Neuronal stem cell (in vitro differentiated cells): ENCODE measurements around the gene CEP350.

Experiments used
- DNase-seq: peaks from one replicate; pipeline ENCODE4 v3.0.0-alpha.2; 2013; ENCODE audit warnings: low spot score
- H2AFZ ChIP-seq: one replicate; pipeline ENCODE4 v1.6.1; 2013; ENCODE audit warnings: mild to moderate bottlenecking, low read length, inconsistent platforms
- H2AK5ac ChIP-seq: 2 replicates; pipeline ENCODE4 v1.6.1; 2013; ENCODE audit warnings: low read depth, mild to moderate bottlenecking, inconsistent platforms, low read length, moderate library complexity, mixed read lengths
- H2BK120ac ChIP-seq: 2 replicates; pipeline ENCODE4 v1.6.1; 2013; ENCODE audit warnings: low read depth, mild to moderate bottlenecking, inconsistent platforms, low read length, moderate library complexity, mixed read lengths
- H2BK12ac ChIP-seq: one replicate; pipeline ENCODE4 v1.6.1; 2013; ENCODE audit warnings: low read length, inconsistent platforms
- H2BK15ac ChIP-seq: 2 replicates; pipeline ENCODE4 v1.6.1; 2013; ENCODE audit warnings: mild to moderate bottlenecking, low read length, inconsistent platforms, mixed read lengths
- H2BK5ac ChIP-seq: one replicate; pipeline ENCODE4 v1.6.1; 2013; ENCODE audit warnings: inconsistent platforms, mild to moderate bottlenecking, low read length, moderate library complexity
- H3K14ac ChIP-seq: one replicate; pipeline ENCODE4 v1.6.1; 2013; ENCODE audit warnings: low read length, inconsistent platforms
- H3K18ac ChIP-seq: 2 replicates; pipeline ENCODE4 v1.6.1; 2013; ENCODE audit warnings: low read length, inconsistent platforms
- H3K23ac ChIP-seq: 2 replicates; pipeline ENCODE4 v1.6.1; 2013; ENCODE audit warnings: low read depth, mild to moderate bottlenecking, mixed read lengths, low read length, inconsistent platforms; ENCODE audit not compliant: poor library complexity
- H3K27ac ChIP-seq: replicated peaks from 3 replicates; pipeline ENCODE4 v1.5.1; 2013; ENCODE audit warnings: low read length, inconsistent platforms
- H3K27me3 ChIP-seq, 3 experiments: 2 replicates each; pipeline ENCODE4 v1.6.1; 2013; ENCODE audit warnings: low read length in 3 of 3, mild to moderate bottlenecking in 2 of 3, inconsistent platforms in 1 of 3, low read depth in 1 of 3, mixed read lengths in 1 of 3, moderate library complexity in 1 of 3; ENCODE audit not compliant: control insufficient read depth in 3 of 3, insufficient read depth in 3 of 3
- H3K36me3 ChIP-seq, 2 donors: replicated peaks in 1 of 2; 2 replicates each; pipeline ENCODE4 v1.6.1; 2013; ENCODE audit warnings: low read length in 2 of 2; ENCODE audit not compliant: control insufficient read depth in 2 of 2, insufficient read depth in 2 of 2
- H3K4ac ChIP-seq: 2 replicates; pipeline ENCODE4 v1.6.1; 2013; ENCODE audit warnings: inconsistent platforms, mild to moderate bottlenecking, low read length, moderate library complexity
- H3K4me1 ChIP-seq, 2 donors: 1 replicate in 1 of 2; 2 replicates in 1 of 2; pipeline ENCODE4 v1.6.1; 2013; ENCODE audit warnings: low read length in 2 of 2, low read depth in 1 of 2; ENCODE audit not compliant: control insufficient read depth in 2 of 2, insufficient read depth in 1 of 2
- H3K4me2 ChIP-seq: one replicate; pipeline ENCODE4 v1.6.1; 2013; ENCODE audit warnings: mild to moderate bottlenecking, low read length, inconsistent platforms; ENCODE audit not compliant: insufficient read depth, poor library complexity, severe bottlenecking
- H3K4me3 ChIP-seq, 2 donors: 2 replicates each; pipeline ENCODE4 v1.5.1; 2013; ENCODE audit warnings: low read length in 2 of 2, mild to moderate bottlenecking in 2 of 2, inconsistent platforms in 1 of 2, moderate library complexity in 1 of 2
- H3K79me1 ChIP-seq: one replicate; pipeline ENCODE4 v1.6.1; 2013; ENCODE audit warnings: low read depth, mild to moderate bottlenecking, inconsistent platforms, low read length, moderate library complexity
- H3K9ac ChIP-seq: one replicate; pipeline ENCODE4 v1.6.1; 2013; ENCODE audit warnings: mild to moderate bottlenecking, low read depth, low read length, inconsistent platforms; ENCODE audit not compliant: poor library complexity
- H3K9me3 ChIP-seq, 2 donors: replicated peaks in 1 of 2; 2 replicates each; pipeline versions ENCODE3 to v1.6.1; 2013; ENCODE audit warnings: low read length in 2 of 2, mild to moderate bottlenecking in 2 of 2, inconsistent platforms in 1 of 2, low read depth in 1 of 2, mixed read lengths in 1 of 2, moderate library complexity in 1 of 2; ENCODE audit not compliant: control insufficient read depth in 2 of 2, insufficient read depth in 1 of 2
- H4K8ac ChIP-seq: one replicate; pipeline ENCODE4 v1.6.1; 2013; ENCODE audit warnings: low read depth, mild to moderate bottlenecking, inconsistent platforms, low read length, moderate library complexity
- H4K91ac ChIP-seq: one replicate; pipeline ENCODE4 v1.6.1; 2013; ENCODE audit warnings: low read length, low read depth, mild to moderate bottlenecking, inconsistent platforms; ENCODE audit not compliant: poor library complexity
- WGBS, 2 donors: extraction: QIAGEN DNeasy Blood & Tissue Kit; methylation state at CpG; one replicate each; pipeline ENCODE4 v1.1.7; 2013; ENCODE audit warnings: missing lambda C conversion rate in 2 of 2, mixed read lengths in 1 of 2; ENCODE audit not compliant: insufficient read length in 2 of 2, insufficient replicate concordance in 1 of 2; ENCODE audit errors: extremely low coverage in 2 of 2; 5-methylcytosine and 5-hydroxymethylcytosine counted together

CEP350 gene

DNA sequence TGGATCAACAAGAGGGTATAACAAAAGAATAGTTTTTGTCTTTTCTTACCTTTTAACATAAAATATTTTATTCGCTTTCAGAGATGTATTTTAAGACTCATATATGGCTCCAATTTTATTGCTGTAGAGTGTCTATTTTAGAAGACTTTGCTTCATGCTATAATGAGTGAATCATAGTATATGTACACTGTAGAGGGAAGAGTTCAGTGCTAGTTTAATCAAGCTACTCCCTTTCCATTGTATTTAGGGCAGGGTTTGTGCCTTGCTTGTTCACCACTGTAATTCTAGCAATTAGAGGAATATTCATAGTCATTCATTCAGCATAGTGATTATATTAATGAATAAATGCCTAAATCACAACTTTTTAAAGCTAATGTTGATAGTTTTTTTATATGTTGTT is 78.8 kb downstream of the CEP350 start:
- Histone ChIP-seq H3K14ac (no peak overlapping the region), H4K8ac (no peak overlapping the region), H3K79me1 (no peaks in the 10 kb centered on the region), H2BK120ac (no peak overlapping the region), H2AK5ac (no peak overlapping the region), H2BK5ac (no peak overlapping the region), H2BK15ac (no peak overlapping the region), H3K27me3 (no peaks in the 10 kb centered on the region), H2BK12ac (no peak overlapping the region), H3K9ac (no peak overlapping the region), H3K4me3 (no peak overlapping the region), H2AFZ (no peak overlapping the region), H3K4ac (no peak overlapping the region), H3K9me3 (no peaks in the 10 kb centered on the region), H3K36me3 (peaks cover 4 to 74% of the 10 kb centered on the region in 2 donors), H3K18ac (no peak overlapping the region), H3K27ac (no peak overlapping the region), H3K4me2 (no peak overlapping the region), H4K91ac (no peak overlapping the region), H3K4me1 (peaks cover 0 to 17% of the 10 kb centered on the region in 2 donors), H3K23ac (no peak overlapping the region)
- no peak for DNase-seq
- WGBS, 2 donors = no CpG with 5 or more reads among the region's 1 CpG

DNA sequence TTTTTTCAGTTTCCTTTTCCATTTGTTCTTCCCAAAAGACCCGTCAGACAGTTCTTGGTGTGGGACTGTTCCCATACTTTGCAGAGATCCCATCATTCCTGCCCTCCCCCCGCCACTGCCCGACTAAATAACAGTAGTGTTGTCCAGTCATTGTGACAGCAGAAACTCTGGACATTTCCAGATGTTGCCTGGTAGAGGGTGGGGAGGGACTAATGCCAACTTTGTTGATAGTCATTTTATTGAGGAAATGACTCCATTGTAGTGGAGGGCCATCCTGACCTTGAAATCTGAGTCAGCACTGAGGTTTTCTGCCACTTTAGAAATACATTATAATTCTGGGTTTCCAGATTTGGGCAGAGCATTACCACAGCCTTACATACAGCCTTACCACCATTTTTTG is 85.4 kb downstream of the CEP350 start:
- H3K4ac ChIP-seq = no peak overlapping the region
- no peaks in the 10 kb centered on the region for H3K9me3 ChIP-seq
- no peak overlapping the region for H4K91ac ChIP-seq
- no peak overlapping the region for H2BK5ac ChIP-seq
- no peak for DNase-seq
- no peak overlapping the region for H2AK5ac ChIP-seq
- H3K23ac ChIP-seq = no peak overlapping the region
- H4K8ac ChIP-seq = no peak overlapping the region
- H3K4me1 ChIP-seq = no peaks in the 10 kb centered on the region
- H3K14ac ChIP-seq = no peak overlapping the region
- no peak overlapping the region for H2BK15ac ChIP-seq
- no CpG with 5 or more reads among the region's 3 CpGs for WGBS, 2 donors
- H3K18ac ChIP-seq = no peak overlapping the region
- H2AFZ ChIP-seq = no peak overlapping the region
- no peaks in the 10 kb centered on the region for H3K79me1 ChIP-seq
- H3K36me3 ChIP-seq = peaks cover 11 to 88% of the 10 kb centered on the region in 2 donors
- H2BK12ac ChIP-seq = no peak overlapping the region
- no peak overlapping the region for H3K9ac ChIP-seq
- H3K27me3 ChIP-seq = no peaks in the 10 kb centered on the region
- H3K27ac ChIP-seq = no peak overlapping the region
- H3K4me3 ChIP-seq = no peak overlapping the region
- no peak overlapping the region for H3K4me2 ChIP-seq
- H2BK120ac ChIP-seq = no peak overlapping the region

DNA sequence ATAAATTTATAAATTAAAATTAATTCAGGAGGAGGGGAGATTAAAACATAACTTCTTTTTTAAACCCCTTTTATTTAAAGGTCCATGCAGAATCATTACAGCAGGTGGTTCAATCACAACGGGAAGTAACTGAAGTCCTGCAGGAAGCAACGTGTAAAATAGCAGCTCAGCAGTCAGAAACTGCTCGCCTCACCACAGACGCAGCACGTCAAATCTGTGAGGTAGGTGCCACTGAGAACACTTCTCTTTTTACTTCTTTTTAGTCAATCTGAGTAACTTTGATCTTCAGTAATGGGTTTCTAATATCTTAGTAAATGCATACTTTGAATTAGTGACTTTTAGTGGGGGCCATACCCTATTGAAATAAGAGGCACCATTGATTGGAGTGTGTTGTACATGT is 87.0 kb downstream of the CEP350 start:
- Histone ChIP-seq H3K27me3 (no peaks in the 10 kb centered on the region), H2BK15ac (no peak overlapping the region), H3K4me3 (no peak overlapping the region), H3K18ac (no peak overlapping the region), H2AK5ac (no peak overlapping the region), H3K79me1 (no peaks in the 10 kb centered on the region), H4K8ac (no peak overlapping the region), H3K4me2 (no peak overlapping the region), H3K4me1 (no peaks in the 10 kb centered on the region), H3K27ac (no peak overlapping the region), H2BK5ac (no peak overlapping the region), H2BK12ac (no peak overlapping the region), H3K14ac (no peak overlapping the region), H3K9me3 (no peaks in the 10 kb centered on the region), H3K4ac (no peak overlapping the region), H3K23ac (no peak overlapping the region), H3K36me3 (peaks cover 13 to 88% of the 10 kb centered on the region in 2 donors), H4K91ac (no peak overlapping the region), H2BK120ac (no peak overlapping the region), H3K9ac (no peak overlapping the region), H2AFZ (no peak overlapping the region)
- WGBS, 2 donors = no CpG with 5 or more reads among the region's 5 CpGs
- no peak for DNase-seq

DNA sequence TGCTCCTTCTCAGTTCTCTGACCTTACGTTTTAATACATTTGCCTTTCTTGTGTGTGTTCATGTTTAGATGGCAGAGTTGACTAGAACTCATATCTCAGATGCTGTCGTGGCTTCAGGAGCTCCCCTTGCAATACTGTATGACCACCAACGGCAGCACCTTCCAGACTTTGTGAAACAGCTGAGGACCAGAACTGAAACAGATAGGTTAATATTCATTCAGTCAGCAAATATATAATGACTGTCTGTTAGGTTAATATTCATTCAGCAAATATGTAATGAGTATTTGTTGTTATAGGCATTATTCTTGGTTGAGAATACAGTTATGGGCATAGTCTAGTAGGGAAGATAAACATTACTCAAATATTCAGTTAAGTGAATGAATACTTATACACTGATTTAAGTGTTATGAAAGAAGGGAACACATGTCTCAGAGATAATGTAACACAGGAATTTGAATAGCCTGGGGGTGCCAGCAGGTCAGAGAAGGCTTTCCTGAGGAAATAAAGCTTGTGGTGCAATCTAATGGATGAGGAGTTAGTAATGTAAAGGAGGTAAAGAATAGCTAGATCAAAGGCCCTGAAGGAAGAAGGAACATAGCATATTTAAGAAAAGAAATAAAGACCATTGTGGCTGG is 88.5 kb downstream of the CEP350 start:
- H2BK5ac ChIP-seq = no peak overlapping the region
- no peak overlapping the region for H2BK12ac ChIP-seq
- H3K14ac ChIP-seq = no peak overlapping the region
- no peak for DNase-seq
- H3K4ac ChIP-seq = no peak overlapping the region
- H3K27ac ChIP-seq = no peak overlapping the region
- H3K9me3 ChIP-seq = no peaks in the 10 kb centered on the region
- H2AFZ ChIP-seq = no peak overlapping the region
- no peak overlapping the region for H2BK15ac ChIP-seq
- H3K4me3 ChIP-seq = no peak overlapping the region
- no peaks in the 10 kb centered on the region for H3K27me3 ChIP-seq
- no peak overlapping the region for H3K9ac ChIP-seq
- no peak overlapping the region for H3K23ac ChIP-seq
- peaks cover 11 to 86% of the 10 kb centered on the region in 2 donors for H3K36me3 ChIP-seq
- H3K79me1 ChIP-seq = no peaks in the 10 kb centered on the region
- no peaks in the 10 kb centered on the region for H3K4me1 ChIP-seq
- H2BK120ac ChIP-seq = no peak overlapping the region
- no peak overlapping the region for H4K91ac ChIP-seq
- H4K8ac ChIP-seq = no peak overlapping the region
- no CpG with 5 or more reads among the region's 3 CpGs for WGBS, 2 donors
- no peak overlapping the region for H2AK5ac ChIP-seq
- no peak overlapping the region for H3K18ac ChIP-seq
- no peak overlapping the region for H3K4me2 ChIP-seq
